CD4-positive, alpha-beta memory T cell (primary cell): ENCODE data around the gene TAF3. TPM values are rescaled to one million over a fixed set of nuclear protein-coding genes. Genes with fewer than 3 reads are reported as not detected.
A peak's percentile ranks its signal among the peaks of the same experiment; 100 is the strongest.

Experiments used
- CTCF ChIA-PET: fragments of 350-600 bp; sonication (Branson Sonifier 250); formaldehyde crosslinking; loops from one replicate; lab custom pipeline; 2021; ENCODE audit warnings: inconsistent platforms; ENCODE audit not compliant: partially characterized antibody; lab: Charles Lee
- POLR2A ChIA-PET: fragments of 350-600 bp; sonication (Branson Sonifier 250); formaldehyde crosslinking; loops from one replicate; lab custom pipeline; 2021; ENCODE audit not compliant: partially characterized antibody; lab: Charles Lee
- DNase-seq, 5 donors: peaks; one replicate each; pipeline versions ENCODE4 v3.0.0 to v3.0.0-alpha.2; 2020 to 2022; ENCODE audit warnings: mixed read lengths in 1 of 5
- H3K27ac ChIP-seq: one replicate; pipeline ENCODE4 v1.7.0; 2013; ENCODE audit warnings: low read depth, low read length
- H3K27me3 ChIP-seq: 2 replicates; pipeline ENCODE4 v1.7.0; 2013; ENCODE audit warnings: mild to moderate bottlenecking, low read length, moderate library complexity; ENCODE audit not compliant: insufficient read depth
- H3K36me3 ChIP-seq: 2 replicates; pipeline ENCODE4 v1.7.0; 2013; ENCODE audit warnings: mild to moderate bottlenecking, low read length, moderate library complexity; ENCODE audit not compliant: insufficient read depth
- H3K4me1 ChIP-seq: 2 replicates; pipeline ENCODE4 v1.7.0; 2013; ENCODE audit warnings: mild to moderate bottlenecking, low read length, moderate library complexity; ENCODE audit not compliant: insufficient read depth
- H3K4me3 ChIP-seq, 2 donors: one replicate each; pipeline ENCODE4 v1.7.0; 2013; ENCODE audit warnings: low read length in 2 of 2, mild to moderate bottlenecking in 1 of 2
- H3K9me3 ChIP-seq, 2 donors: one replicate each; pipeline ENCODE4 v1.7.0; 2013; ENCODE audit warnings: low read length in 2 of 2, control low read depth in 1 of 2; ENCODE audit not compliant: control insufficient read depth in 1 of 2
- H3K27ac Mint-ChIP-seq, 7 donors: one replicate each; pipeline ENCODE4 v1.8.0; 2020 to 2021; ENCODE audit warnings: mixed read lengths in 7 of 7, mild to moderate bottlenecking in 6 of 7, inconsistent platforms in 3 of 7, moderate library complexity in 3 of 7
- H3K27me3 Mint-ChIP-seq, 2 donors: one replicate each; pipeline ENCODE4 v1.8.0; 2020 to 2021; ENCODE audit warnings: mixed read lengths in 2 of 2
- H3K36me3 Mint-ChIP-seq, 2 donors: one replicate each; pipeline ENCODE4 v1.8.0; 2020 to 2021; ENCODE audit warnings: mixed read lengths in 2 of 2, inconsistent platforms in 1 of 2, mild to moderate bottlenecking in 1 of 2
- H3K4me1 Mint-ChIP-seq, 4 donors: one replicate each; pipeline ENCODE4 v1.8.0; 2020 to 2021; ENCODE audit warnings: mixed read lengths in 4 of 4, mild to moderate bottlenecking in 1 of 4
- H3K4me3 Mint-ChIP-seq, 8 donors: one replicate each; pipeline ENCODE4 v1.8.0; 2020 to 2021; ENCODE audit warnings: mixed read lengths in 8 of 8, mild to moderate bottlenecking in 7 of 8, moderate library complexity in 6 of 8, inconsistent platforms in 3 of 8
- H3K9me3 Mint-ChIP-seq, 8 donors: one replicate each; pipeline ENCODE4 v1.8.0; 2020 to 2021; ENCODE audit warnings: mixed read lengths in 8 of 8, mild to moderate bottlenecking in 5 of 8, inconsistent platforms in 3 of 8, moderate library complexity in 1 of 8
- intact Hi-C: fragments of 100-400 bp; cut with micrococcal nuclease; formaldehyde crosslinking; loops from one replicate; pipeline ENCODE4 v1.15.1; 2023
- polyA plus RNA-seq, 2 donors: library from polyadenylated mRNA; unstranded; fragments of 300-500 nt; fragmentation: Illumina TruSeq; gene quantifications; one replicate each; pipeline ENCODE4 v1.2.3, GENCODE V29; 2021
- total RNA-seq, 2 experiments: library from RNA; stranded (reverse); gene quantifications; one replicate each; pipeline ENCODE4 v1.2.3, GENCODE V29; 2021

The TAF3 gene
- total and polyA plus RNA-seq, 4 experiments from 2014 or later: 3.0 to 21.8 (median 18.5) TPM

DNA sequence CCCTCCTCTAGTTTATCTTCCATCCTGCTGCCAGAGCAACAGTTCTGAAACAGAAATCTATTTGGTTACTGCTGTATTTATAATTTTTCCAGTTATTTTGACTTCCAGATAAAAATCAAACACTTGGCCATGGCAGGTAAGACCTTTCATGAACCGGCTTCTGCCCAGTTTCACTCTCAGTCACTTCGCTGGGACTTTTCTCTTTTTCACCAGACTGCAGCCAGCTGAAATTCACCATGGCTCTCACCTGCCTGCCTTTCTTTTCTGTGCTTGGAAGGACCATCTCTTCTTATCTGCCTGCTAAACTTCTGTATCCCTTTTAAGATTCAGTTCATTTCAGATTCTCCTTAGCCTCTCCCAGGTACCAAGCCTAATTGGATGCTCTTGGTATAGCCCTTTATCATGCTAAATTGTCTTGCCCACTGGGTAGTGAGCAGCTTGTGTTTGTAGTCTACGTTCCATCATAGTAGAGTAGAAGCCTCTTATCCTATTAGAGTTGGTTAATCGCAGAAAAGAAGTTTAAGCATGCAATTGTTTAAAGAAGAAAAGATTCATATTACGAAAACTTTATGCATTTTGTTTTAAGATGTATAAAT lies 71.7 kb downstream of the TAF3 start:
- peaks cover 13% of the 10 kb centered on the region for H3K4me1 ChIP-seq
- intact Hi-C loops: no loop called here
- H3K9me3 ChIP-seq: no peaks in the 10 kb centered on the region
- H3K27ac Mint-ChIP-seq: peak overlapping the region in 1 of 7 donors; percentile 17
- no peak overlapping the region for H3K4me3 ChIP-seq
- H3K36me3 ChIP-seq: no peaks in the 10 kb centered on the region
- no peak overlapping the region for H3K27ac ChIP-seq
- H3K9me3 Mint-ChIP-seq: no peaks in the 10 kb centered on the region
- no peaks in the 10 kb centered on the region for H3K27me3 Mint-ChIP-seq
- H3K27me3 ChIP-seq: no peaks in the 10 kb centered on the region
- POLR2A ChIA-PET: no interaction called here
- peaks cover 0 to 6% of the 10 kb centered on the region in 2 donors for H3K36me3 Mint-ChIP-seq
- no peak overlapping the region for H3K4me3 Mint-ChIP-seq
- DNase-seq: no peak
- H3K4me1 Mint-ChIP-seq: peaks cover 25 to 44% (median 29%) of the 10 kb centered on the region in 4 donors
- CTCF ChIA-PET: no interaction called here

DNA sequence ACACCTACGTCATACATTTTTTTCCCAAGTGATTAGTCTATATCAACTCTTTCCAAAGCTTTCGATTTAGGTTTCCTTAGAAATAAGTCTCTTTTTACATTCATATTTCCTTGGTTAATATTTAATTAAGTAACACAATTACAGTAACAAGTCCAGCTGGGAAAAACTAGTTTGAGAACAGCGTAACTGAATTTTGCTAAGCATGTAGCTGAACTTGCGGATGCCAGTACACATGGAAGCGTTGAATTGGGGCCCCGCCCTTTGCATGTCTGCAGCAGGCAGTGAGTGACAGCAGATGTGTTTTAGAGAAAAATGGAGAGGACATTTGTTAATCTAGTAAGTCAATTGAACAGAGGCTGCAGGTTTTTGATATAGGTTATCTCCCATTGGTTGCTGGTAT lies 72.5 kb downstream of the TAF3 start:
- Histone ChIP-seq H3K4me3 (no peak overlapping the region), H3K36me3 (no peaks in the 10 kb centered on the region), H3K27me3 (no peaks in the 10 kb centered on the region), H3K4me1 (peaks cover 13% of the 10 kb centered on the region), H3K27ac (no peak overlapping the region), H3K9me3 (no peaks in the 10 kb centered on the region)
- Mint-ChIP-seq H3K4me3 (no peak overlapping the region), H3K27me3 (no peaks in the 10 kb centered on the region), H3K4me1 (peaks cover 22 to 43% (median 29%) of the 10 kb centered on the region in 4 donors), H3K36me3 (peaks cover under 1 to 6% of the 10 kb centered on the region in 2 donors), H3K9me3 (peaks cover 0 to 1% (median 0%) of the 10 kb centered on the region in 8 donors), H3K27ac (peak overlapping the region in 1 of 7 donors; percentile 54)
- intact Hi-C loops: no loop called here
- POLR2A ChIA-PET: no interaction called here
- no peak for DNase-seq
- CTCF ChIA-PET: no interaction called here

DNA sequence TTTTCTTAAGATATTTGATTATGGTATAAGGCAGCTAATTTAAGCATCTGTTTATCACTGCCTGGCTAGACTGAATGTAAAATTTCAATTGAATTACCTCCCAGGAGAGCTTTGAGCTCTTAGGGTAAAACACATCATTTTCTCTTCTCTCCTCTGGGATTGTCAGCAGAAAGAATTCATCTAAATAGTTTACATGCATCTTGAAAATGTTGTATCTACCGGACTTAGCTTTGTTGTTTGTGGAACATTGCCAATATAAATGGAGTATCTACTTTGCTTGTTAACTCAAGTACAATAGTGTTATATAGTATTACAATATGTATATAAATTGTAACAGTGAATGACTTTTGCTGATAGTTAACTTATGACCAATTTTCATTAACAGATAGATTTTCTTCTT lies 73.3 kb downstream of the TAF3 start:
- peaks cover 9 to 12% of the 10 kb centered on the region in 2 donors for H3K36me3 Mint-ChIP-seq
- peaks cover 22 to 38% (median 30%) of the 10 kb centered on the region in 4 donors for H3K4me1 Mint-ChIP-seq
- no peak for DNase-seq
- CTCF ChIA-PET: no interaction called here
- Histone ChIP-seq H3K9me3 (no peaks in the 10 kb centered on the region), H3K4me1 (peaks cover 13% of the 10 kb centered on the region), H3K27me3 (no peaks in the 10 kb centered on the region), H3K4me3 (no peak overlapping the region), H3K36me3 (no peaks in the 10 kb centered on the region), H3K27ac (no peak overlapping the region)
- H3K27ac Mint-ChIP-seq: no peak overlapping the region
- H3K4me3 Mint-ChIP-seq: no peak overlapping the region
- POLR2A ChIA-PET: no interaction called here
- peaks cover 0 to 1% (median 0%) of the 10 kb centered on the region in 8 donors for H3K9me3 Mint-ChIP-seq
- H3K27me3 Mint-ChIP-seq: no peaks in the 10 kb centered on the region
- intact Hi-C loops: no loop called here

DNA sequence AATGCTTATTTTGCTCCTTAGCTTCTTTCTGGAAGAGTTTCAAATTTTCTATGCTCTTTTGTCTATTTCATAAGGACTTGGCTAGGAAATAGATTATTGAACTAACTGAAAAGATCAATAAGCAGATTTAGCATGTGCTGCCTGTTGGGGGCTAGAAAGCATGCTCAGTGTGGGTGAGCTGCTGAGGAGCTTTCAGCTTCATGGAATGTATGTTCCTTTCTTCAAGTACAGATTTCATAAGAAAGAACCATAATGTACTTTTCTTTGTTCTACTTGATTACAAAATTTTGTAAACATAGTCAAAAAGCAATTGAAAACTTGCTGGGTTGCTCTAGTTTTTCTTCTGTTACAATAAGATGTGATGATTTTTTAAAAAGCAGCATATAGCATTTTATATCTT lies 73.8 kb downstream of the TAF3 start:
- peaks cover 4% of the 10 kb centered on the region for H3K36me3 ChIP-seq
- ChIA-PET CTCF (no interaction called here), POLR2A (no interaction called here)
- no peak overlapping the region for H3K27ac ChIP-seq
- H3K4me1 ChIP-seq: peaks cover 13% of the 10 kb centered on the region
- H3K27me3 ChIP-seq: no peaks in the 10 kb centered on the region
- no peaks in the 10 kb centered on the region for H3K9me3 ChIP-seq
- H3K27ac Mint-ChIP-seq: no peak overlapping the region
- peaks cover 14 to 17% of the 10 kb centered on the region in 2 donors for H3K36me3 Mint-ChIP-seq
- no peaks in the 10 kb centered on the region for H3K27me3 Mint-ChIP-seq
- H3K9me3 Mint-ChIP-seq: peaks cover 0 to 1% (median 0%) of the 10 kb centered on the region in 8 donors
- peaks cover 22 to 42% (median 31%) of the 10 kb centered on the region in 4 donors for H3K4me1 Mint-ChIP-seq
- H3K4me3 Mint-ChIP-seq: no peak overlapping the region
- H3K4me3 ChIP-seq: no peak overlapping the region
- intact Hi-C loops: no loop called here
- no peak for DNase-seq

DNA sequence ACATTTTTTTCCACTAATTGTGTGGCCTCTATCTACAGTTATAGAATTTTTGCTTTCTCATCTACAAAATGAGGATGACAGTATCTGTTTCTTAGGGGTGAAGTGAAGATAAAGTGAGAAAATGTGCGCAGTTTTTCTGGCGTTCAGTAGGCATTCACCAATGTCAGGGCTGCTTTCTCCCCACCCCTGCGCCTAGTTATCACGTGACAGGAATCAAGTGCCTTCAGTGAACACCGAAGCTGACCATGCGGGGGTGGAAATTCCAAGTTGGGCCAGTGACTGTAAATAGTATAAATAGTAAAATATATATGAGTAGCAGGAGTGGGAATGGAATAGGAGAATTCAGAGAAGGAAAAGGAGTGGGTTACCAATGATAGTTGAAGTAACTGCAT lies 77.4 kb downstream of the TAF3 start:
- H3K36me3 Mint-ChIP-seq: peaks cover 30 to 44% of the 10 kb centered on the region in 2 donors
- CTCF ChIA-PET: no interaction called here

DNA sequence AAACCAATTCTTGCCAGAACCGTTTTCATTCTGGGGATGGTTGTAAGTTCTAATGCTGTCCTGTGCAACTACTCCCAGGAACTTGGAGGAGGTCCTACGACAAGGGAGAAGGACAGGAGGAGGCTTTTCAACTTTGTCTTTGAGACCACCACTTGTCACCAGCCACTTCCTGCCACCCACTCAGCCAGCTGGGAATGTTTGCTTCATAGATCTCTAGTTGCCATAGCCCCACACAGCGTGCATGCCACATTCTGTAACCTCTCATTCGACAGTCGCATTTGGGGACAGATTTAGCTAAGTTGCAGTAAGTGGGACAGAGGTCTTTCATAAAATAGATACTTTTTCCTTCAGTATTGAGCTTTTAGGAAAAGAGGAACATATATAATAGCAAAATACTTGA lies 78.0 kb downstream of the TAF3 start:
- no peak for DNase-seq
- H3K27ac ChIP-seq: no peak overlapping the region
- H3K27me3 ChIP-seq: no peaks in the 10 kb centered on the region
- peaks cover 4% of the 10 kb centered on the region for H3K36me3 ChIP-seq
- Mint-ChIP-seq H3K36me3 (peaks cover 30 to 44% of the 10 kb centered on the region in 2 donors), H3K9me3 (peaks cover 0 to 1% (median 0%) of the 10 kb centered on the region in 8 donors), H3K4me3 (no peak overlapping the region), H3K27me3 (no peaks in the 10 kb centered on the region), H3K4me1 (peaks cover 7 to 25% (median 13%) of the 10 kb centered on the region in 4 donors), H3K27ac (peak overlapping the region in 1 of 7 donors; percentile 23)
- H3K4me3 ChIP-seq: no peak overlapping the region
- POLR2A ChIA-PET: no interaction called here
- intact Hi-C loops: no loop called here
- no peaks in the 10 kb centered on the region for H3K4me1 ChIP-seq
- CTCF ChIA-PET: no interaction called here
- no peaks in the 10 kb centered on the region for H3K9me3 ChIP-seq

More for the DNA sequence above, 77.4 kb downstream of the TAF3 start:
- Mint-ChIP-seq H3K27ac (no peak overlapping the region), H3K9me3 (peaks cover 0 to 1% (median 0%) of the 10 kb centered on the region in 8 donors), H3K4me3 (no peak overlapping the region), H3K4me1 (peaks cover 9 to 28% (median 13%) of the 10 kb centered on the region in 4 donors), H3K27me3 (no peaks in the 10 kb centered on the region)
- Histone ChIP-seq H3K36me3 (peaks cover 4% of the 10 kb centered on the region), H3K4me1 (no peaks in the 10 kb centered on the region), H3K27me3 (no peaks in the 10 kb centered on the region), H3K4me3 (no peak overlapping the region), H3K9me3 (no peaks in the 10 kb centered on the region), H3K27ac (no peak overlapping the region)
- intact Hi-C loops: no loop called here
- POLR2A ChIA-PET: no interaction called here
- no peak for DNase-seq

DNA sequence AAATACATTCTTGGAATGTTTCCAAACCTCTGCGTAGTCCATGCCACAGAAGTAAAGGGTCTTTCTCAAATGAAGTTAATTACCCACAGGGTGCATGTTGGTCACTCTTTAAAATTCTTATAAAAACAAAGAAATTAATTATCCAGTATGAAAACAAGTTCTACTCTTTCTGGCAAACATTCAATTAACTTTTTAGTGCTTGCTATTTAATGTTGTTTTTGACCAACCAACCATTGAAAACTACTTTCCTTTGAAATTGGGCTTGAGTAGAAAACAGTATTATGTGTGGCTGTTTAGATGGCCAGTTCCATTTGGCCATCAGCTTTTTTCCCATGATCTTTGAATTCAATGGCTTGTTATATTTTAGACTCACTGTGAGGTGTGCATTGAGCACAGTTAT lies 83.0 kb downstream of the TAF3 start:
- H3K4me3 ChIP-seq: no peak overlapping the region
- DNase-seq: no peak
- Mint-ChIP-seq H3K4me1 (peaks cover 7 to 26% (median 17%) of the 10 kb centered on the region in 4 donors), H3K4me3 (no peak overlapping the region), H3K27me3 (no peaks in the 10 kb centered on the region), H3K36me3 (peaks cover 29 to 39% of the 10 kb centered on the region in 2 donors), H3K9me3 (no peaks in the 10 kb centered on the region), H3K27ac (no peak overlapping the region)
- intact Hi-C loops: no loop called here
- peaks cover 4% of the 10 kb centered on the region for H3K36me3 ChIP-seq
- POLR2A ChIA-PET: no interaction called here
- no peak overlapping the region for H3K27ac ChIP-seq
- no peaks in the 10 kb centered on the region for H3K27me3 ChIP-seq
- no peaks in the 10 kb centered on the region for H3K4me1 ChIP-seq
- CTCF ChIA-PET: no interaction called here
- no peaks in the 10 kb centered on the region for H3K9me3 ChIP-seq
